Endothelial cell (in vitro differentiated cells): ENCODE results near the gene DNAH17. TPM values are rescaled to one million over a fixed set of nuclear protein-coding genes. Genes with fewer than 3 reads are reported as not detected.

ENCODE experiments used
- DNase-seq: peaks from one replicate; pipeline ENCODE4 v3.0.0; 2021; ENCODE audit warnings: low spot score
- H3K27ac Mint-ChIP-seq: one replicate; pipeline ENCODE4 v1.8.0; 2021; ENCODE audit warnings: mixed read lengths, inconsistent platforms; ENCODE audit not compliant: unreplicated experiment
- H3K27me3 Mint-ChIP-seq: one replicate; pipeline ENCODE4 v1.8.0; 2021; ENCODE audit warnings: mild to moderate bottlenecking, moderate library complexity, mixed read lengths, inconsistent platforms; ENCODE audit not compliant: unreplicated experiment
- H3K36me3 Mint-ChIP-seq: one replicate; pipeline ENCODE4 v1.8.0; 2021; ENCODE audit warnings: mild to moderate bottlenecking, low read depth, mixed read lengths, inconsistent platforms; ENCODE audit not compliant: unreplicated experiment
- H3K4me1 Mint-ChIP-seq: one replicate; pipeline ENCODE4 v1.8.0; 2021; ENCODE audit warnings: mild to moderate bottlenecking, mixed read lengths, inconsistent platforms; ENCODE audit not compliant: unreplicated experiment
- H3K4me3 Mint-ChIP-seq: one replicate; pipeline ENCODE4 v1.8.0; 2021; ENCODE audit warnings: mild to moderate bottlenecking, mixed read lengths, inconsistent platforms; ENCODE audit not compliant: unreplicated experiment
- H3K9me3 Mint-ChIP-seq: one replicate; pipeline ENCODE4 v1.8.0; 2021; ENCODE audit warnings: mixed read lengths, inconsistent platforms; ENCODE audit not compliant: unreplicated experiment
- CTCF ChIP-seq: fragments of 200-600 bp; sonication (generic); IDR thresholded peaks from one replicate; pipeline ENCODE4 v1.5.0; 2021; ENCODE audit warnings: antibody characterized with exemption; ENCODE audit not compliant: unreplicated experiment
- total RNA-seq: library from RNA; stranded (reverse); fragmentation: NEBNext Ultra II Directional; extraction: Animal tissue kit (Norgen Biotek cat#: 25700); gene quantifications from one replicate; pipeline ENCODE4 v1.2.1, GENCODE V29; 2021; ENCODE audit not compliant: unreplicated experiment

The DNAH17 gene
- total RNA-seq, 1 donor from 2014 or later: 1.0 TPM

DNA sequence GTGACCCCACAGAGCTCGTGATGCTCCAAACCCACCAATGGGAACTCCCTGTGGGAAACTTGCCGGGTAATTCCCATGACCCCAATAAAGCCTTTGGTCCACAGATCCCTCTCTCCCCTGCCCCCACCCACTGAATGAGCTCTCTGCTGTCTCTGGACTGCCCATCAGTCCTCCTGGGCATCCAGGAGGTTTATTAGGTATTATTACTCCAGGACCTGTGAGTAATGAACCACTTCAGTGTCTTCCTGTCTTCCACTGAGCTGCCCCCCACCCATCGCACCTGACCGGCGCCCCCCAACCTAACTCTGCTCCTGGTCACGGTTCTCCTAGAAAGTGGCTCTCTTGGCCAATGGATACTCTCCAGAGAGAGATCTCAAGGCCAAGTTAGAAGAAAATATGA, 28.7 kb upstream of the DNAH17 start:
- Mint-ChIP-seq H3K27me3 (no peaks in the 10 kb centered on the region), H3K36me3 (no peaks in the 10 kb centered on the region), H3K9me3 (no peaks in the 10 kb centered on the region), H3K4me1 (no peaks in the 10 kb centered on the region), H3K27ac (no peak overlapping the region), H3K4me3 (no peak overlapping the region)
- TF ChIP-seq CTCF: no peak
- DNase-seq: no peak

DNA sequence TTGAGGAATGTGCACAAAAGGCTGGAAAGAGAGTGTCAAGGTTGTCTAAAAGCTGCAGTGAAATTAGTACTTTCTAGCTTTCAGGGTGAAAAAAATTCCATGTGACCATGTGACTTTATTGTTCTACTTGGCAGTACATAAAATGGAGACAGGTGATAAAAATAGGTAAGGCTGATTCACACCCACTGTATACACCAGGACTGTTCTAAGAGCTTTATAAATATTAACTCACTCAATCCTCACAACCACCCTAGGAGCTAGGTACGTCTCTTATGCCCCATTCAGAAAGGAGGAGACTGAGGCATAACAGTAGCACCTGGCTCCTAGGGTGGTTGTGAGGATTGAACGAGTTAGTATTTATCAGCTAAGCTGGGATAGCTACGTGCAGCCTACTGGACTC, 28.2 kb upstream of the DNAH17 start:
- no peak for TF ChIP-seq CTCF
- Mint-ChIP-seq H3K9me3 (no peaks in the 10 kb centered on the region), H3K27ac (no peak overlapping the region), H3K27me3 (no peaks in the 10 kb centered on the region), H3K4me3 (no peak overlapping the region), H3K4me1 (no peaks in the 10 kb centered on the region), H3K36me3 (no peaks in the 10 kb centered on the region)
- no peak for DNase-seq

GRCh38 chr17:78602246-78602645, 25.1 kb upstream of the DNAH17 start:
- TF ChIP-seq CTCF: no peak
- no peak for DNase-seq
- Mint-ChIP-seq H3K4me1 (peaks cover 7% of the 10 kb centered on the region), H3K4me3 (no peak overlapping the region), H3K27me3 (peaks cover 2% of the 10 kb centered on the region), H3K9me3 (no peaks in the 10 kb centered on the region), H3K27ac (no peak overlapping the region), H3K36me3 (no peaks in the 10 kb centered on the region)

DNA sequence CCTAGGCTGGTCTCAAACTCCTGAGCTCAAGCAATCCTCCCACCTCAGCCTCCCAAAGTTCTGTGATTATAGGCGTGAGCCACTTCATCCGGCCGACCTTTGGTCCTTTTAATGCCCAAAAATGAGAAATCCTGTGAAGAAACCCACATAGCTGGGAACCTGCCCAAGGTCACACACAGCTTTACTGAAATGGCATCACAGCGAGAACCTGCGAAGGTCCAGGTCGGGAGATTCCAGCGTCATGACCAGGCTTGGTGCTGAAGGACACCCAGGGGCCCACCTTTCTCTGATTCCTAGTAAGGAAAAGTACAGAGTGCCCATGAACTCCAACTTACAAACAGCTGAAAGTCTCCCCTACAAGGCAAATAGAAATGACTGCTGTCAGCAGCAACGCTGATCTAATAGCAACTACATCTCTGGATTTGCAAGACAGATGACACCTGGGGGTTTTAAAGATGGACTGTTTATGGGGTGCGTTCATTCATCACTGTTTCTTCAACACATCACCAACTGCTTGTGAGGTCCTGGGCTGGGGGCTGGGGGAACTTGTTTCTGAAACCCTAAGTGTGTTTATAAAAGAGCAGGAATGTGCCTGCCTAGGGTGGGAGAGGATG, 24.5 kb upstream of the DNAH17 start:
- Mint-ChIP-seq H3K4me1 (peaks cover 11% of the 10 kb centered on the region), H3K9me3 (no peaks in the 10 kb centered on the region), H3K4me3 (no peak overlapping the region), H3K27ac (no peak overlapping the region), H3K27me3 (peaks cover 2% of the 10 kb centered on the region), H3K36me3 (no peaks in the 10 kb centered on the region)
- TF ChIP-seq CTCF: no peak
- DNase-seq: no peak

GRCh38 chr17:78600181-78600721, 23.1 kb upstream of the DNAH17 start:
- TF ChIP-seq CTCF: no peak
- no peak overlapping the region for H3K4me3 Mint-ChIP-seq
- H3K4me1 Mint-ChIP-seq: peaks cover 11% of the 10 kb centered on the region
- peaks cover 2% of the 10 kb centered on the region for H3K27me3 Mint-ChIP-seq
- no peaks in the 10 kb centered on the region for H3K36me3 Mint-ChIP-seq
- no peaks in the 10 kb centered on the region for H3K9me3 Mint-ChIP-seq
- no peak for DNase-seq
- no peak overlapping the region for H3K27ac Mint-ChIP-seq
